GM18907 (cell line): ENCODE data around the gene ANTKMT.
A peak's percentile ranks its signal among the peaks of the same experiment; 100 is the strongest.
"Not testable (repeated sequence)": the region's sequence is repeated elsewhere in the genome, so short reads cannot be mapped to it uniquely, and the experiment has no call there.

Source experiments
- ATAC-seq: cut with Tn5 transposase; IDR thresholded peaks from one replicate; pipeline ENCODE4 v1.9.1; 2021; ENCODE audit warnings: mild to moderate bottlenecking, moderate library complexity; ENCODE audit not compliant: unreplicated experiment

ANTKMT gene

GRCh38 chr16:740459-740763 lies 19.5 kb downstream of the ANTKMT start:
- peak; percentile 20 for ATAC-seq

GRCh38 chr16:740764-741505 lies 20.0 kb downstream of the ANTKMT start, which contains the start of gene CIAO3:
Gene CIAO3, minus strand, starts transcription at chr16:740997. Its CDS starts 12 bp downstream, at chr16:740985.
- ATAC-seq = peak; percentile 75

GRCh38 chr16:741986-742629 lies 21.2 kb downstream of the ANTKMT start:
- ATAC-seq = no peak

GRCh38 chr16:742894-743293 lies 21.9 kb downstream of the ANTKMT start:
- not testable (repeated sequence) for ATAC-seq

- ATAC-seq = no peak
Measured at GRCh38 chr16:743794-744500, 23.0 kb downstream of the ANTKMT start.

GRCh38 chr16:745739-746138 lies 24.8 kb downstream of the ANTKMT start:
- no peak for ATAC-seq

- ATAC-seq = no peak
Measured at GRCh38 chr16:746637-747036, 25.7 kb downstream of the ANTKMT start.

- ATAC-seq = no peak
Measured at GRCh38 chr16:747978-748746, 27.2 kb downstream of the ANTKMT start.

GRCh38 chr16:749010-749409 lies 28.1 kb downstream of the ANTKMT start:
- no peak for ATAC-seq

- ATAC-seq = no peak
Measured at GRCh38 chr16:750485-750884, 29.5 kb downstream of the ANTKMT start.

- ATAC-seq = no peak
Measured at GRCh38 chr16:751152-752006, 30.4 kb downstream of the ANTKMT start.

- ATAC-seq = no peak
Measured at GRCh38 chr16:752007-752312, 31.0 kb downstream of the ANTKMT start.

- ATAC-seq = not testable (repeated sequence)
Measured at GRCh38 chr16:754121-754607, 33.2 kb downstream of the ANTKMT start.

- no peak for ATAC-seq
Measured at GRCh38 chr16:754656-755055, 33.7 kb downstream of the ANTKMT start.

- no peak for ATAC-seq
Measured at GRCh38 chr16:756428-756827, 35.5 kb downstream of the ANTKMT start.

- ATAC-seq = no peak
Measured at GRCh38 chr16:759110-759910, 38.4 kb downstream of the ANTKMT start.

GRCh38 chr16:760065-760464 lies 39.1 kb downstream of the ANTKMT start:
- no peak for ATAC-seq

GRCh38 chr16:760545-761343 lies 39.8 kb downstream of the ANTKMT start, which contains the start of gene MSLN:
Gene MSLN, plus strand, starts transcription at chr16:760734. Its CDS starts 1,947 bp downstream, at chr16:762681.
- ATAC-seq = no peak
